ENCODE data around the gene PUSL1. TPM values are rescaled to one million over a fixed set of nuclear protein-coding genes. Genes with fewer than 3 reads are reported as not detected.

PUSL1 gene
- total RNA-seq, 1 experiment from 2014 or later: 132 TPM

DNA sequence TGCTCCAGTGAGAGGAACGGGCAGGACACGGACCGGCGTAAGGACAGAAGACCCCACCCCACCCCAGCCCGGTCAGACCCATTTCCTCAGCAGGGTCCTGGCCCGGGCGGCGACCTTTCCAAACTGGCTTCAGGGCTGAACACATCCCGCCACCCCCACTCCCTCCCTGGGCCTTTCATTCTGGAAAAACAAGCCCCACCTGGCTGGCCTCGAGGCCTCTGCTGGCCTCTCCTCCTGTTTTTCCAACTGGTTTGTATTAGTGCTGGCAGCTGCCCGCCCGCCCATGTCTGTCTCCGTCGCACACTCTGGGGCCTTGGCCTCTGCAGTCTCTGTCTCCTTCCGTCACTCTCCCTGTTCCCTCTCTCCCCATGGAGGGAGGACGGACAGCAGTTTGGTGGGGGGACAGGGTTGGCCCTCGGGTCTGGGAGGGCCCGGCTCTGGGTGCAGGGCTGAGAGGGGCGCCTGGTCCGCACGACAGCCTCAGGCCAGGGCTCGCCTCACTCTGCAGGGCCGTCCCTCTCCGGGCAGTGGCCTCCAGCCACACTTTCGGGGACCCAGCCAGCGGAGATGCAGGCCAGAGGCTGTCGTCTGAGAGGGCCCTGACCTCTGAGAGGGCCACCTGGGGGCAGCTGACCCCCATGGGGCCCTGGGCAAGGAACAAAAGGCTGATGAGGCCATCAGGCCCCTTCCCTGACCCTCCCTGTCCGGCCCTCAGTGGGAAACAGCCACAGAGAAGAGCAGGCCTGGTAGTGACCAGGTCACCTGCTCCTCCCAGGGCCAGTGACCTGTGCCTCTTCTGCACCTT is 51.5 kb downstream of the PUSL1 start:
- Histone ChIP-seq H3K4me2 (ENCODE audit: low read length) (peak overlapping the region; percentile 56), H3K79me2 (ENCODE audit: low read length) (no peaks in the 10 kb centered on the region), H3K9me3 (ENCODE audit: low read length) (no peaks in the 10 kb centered on the region), H3K27me3 (ENCODE audit: low read length) (no peaks in the 10 kb centered on the region), H3K4me1 (ENCODE audit: insufficient read depth, low read length) (peaks cover 30% of the 10 kb centered on the region), H3K9ac (ENCODE audit: low read length) (no peak overlapping the region), H4K20me1 (ENCODE audit: low read length) (no peaks in the 10 kb centered on the region), H3K27ac (ENCODE audit: low read length) (peak overlapping the region; percentile 30), H3K36me3 (ENCODE audit: low read depth, low read length) (no peaks in the 10 kb centered on the region), H2AFZ (ENCODE audit: low read length) (no peak overlapping the region), H3F3A (ENCODE audit: low read length, unreplicated experiment) (no peaks in the 10 kb centered on the region), H3K9me2 (replicated peaks; ENCODE audit: low read length) (no peaks in the 10 kb centered on the region), H3K4me3 (ENCODE audit: low read length) (no peak overlapping the region)
- TF ChIP-seq EZH2 (IDR thresholded peaks at IDR 0.05; ENCODE audit: low read length, unreplicated experiment) (no peak), EZH2phosphoT487 (IDR thresholded peaks at IDR 0.05; ENCODE audit: borderline replicate concordance, low read length) (no peak), CTCF (conservative IDR thresholded peaks at IDR 0.05; ENCODE audit: low read depth, low read length) (no peak)
- ChIA-PET CTCF (no interaction called here), POLR2A (ENCODE audit: unreplicated experiment) (no interaction called here)
- DNase-seq (no peak), ATAC-seq (peak; percentile 11)
- intact Hi-C loops (cut with micrococcal nuclease): loop anchor here (2.0 kb wide), 1 partner anchor 15 kb away; no protein-coding TSS in a partner anchor
- BruUV-seq (replicated peaks): no TSS peak

- H3K4me2 ChIP-seq (ENCODE audit: low read length): peak overlapping the region; percentile 56
- peak; percentile 80 for ATAC-seq
Observed at GRCh38 chr1:1360506-1361169, 52.2 kb downstream of the PUSL1 start.

More at GRCh38 chr1:1360506-1361169, 52.2 kb downstream of the PUSL1 start:
- ChIA-PET CTCF (no interaction called here), POLR2A (ENCODE audit: unreplicated experiment) (no interaction called here)
- Histone ChIP-seq H3K79me2 (ENCODE audit: low read length) (no peaks in the 10 kb centered on the region), H3K36me3 (ENCODE audit: low read depth, low read length) (no peaks in the 10 kb centered on the region), H3K9ac (ENCODE audit: low read length) (no peak overlapping the region), H3K4me1 (ENCODE audit: insufficient read depth, low read length) (peaks cover 29% of the 10 kb centered on the region), H3K9me2 (replicated peaks; ENCODE audit: low read length) (no peaks in the 10 kb centered on the region), H2AFZ (ENCODE audit: low read length) (no peak overlapping the region), H3F3A (ENCODE audit: low read length, unreplicated experiment) (no peaks in the 10 kb centered on the region), H3K27me3 (ENCODE audit: low read length) (no peaks in the 10 kb centered on the region), H3K4me3 (ENCODE audit: low read length) (no peak overlapping the region), H3K27ac (ENCODE audit: low read length) (peak overlapping the region; percentile 30), H4K20me1 (ENCODE audit: low read length) (no peaks in the 10 kb centered on the region), H3K9me3 (ENCODE audit: low read length) (no peaks in the 10 kb centered on the region)
- intact Hi-C loops (cut with micrococcal nuclease): loop anchor here (2.0 kb wide), 1 partner anchor 16 kb away; no protein-coding TSS in a partner anchor
- TSS peak; percentile 25 for BruUV-seq (replicated peaks)
- TF ChIP-seq EZH2phosphoT487 (IDR thresholded peaks at IDR 0.05; ENCODE audit: borderline replicate concordance, low read length): no peak
- no peak for TF ChIP-seq EZH2 (IDR thresholded peaks at IDR 0.05; ENCODE audit: low read length, unreplicated experiment)
- no peak for TF ChIP-seq CTCF (conservative IDR thresholded peaks at IDR 0.05; ENCODE audit: low read depth, low read length)
- peak; percentile 97 for DNase-seq

Small RNAs within 50 kb of the gene (microRNA-seq; reads per million reads assigned to microRNA genes)
- gene MIR6726 (ENCODE audit: unreplicated experiment): 3.3 reads per million, percentile 9 among the genes with 10 or more reads in this experiment
- gene MIR6727 (ENCODE audit: unreplicated experiment): not detected
- gene MIR6808 (ENCODE audit: unreplicated experiment): 1.3 reads per million

Other genes with a start within 250 kb of the PUSL1 start
- gene RNF223, start 234.3 kb upstream of the PUSL1 start, total RNA-seq (2014; rRNA removed): 147 and 171 TPM in 2 replicates
- 61.7 and 78.0 TPM in 2 replicates for gene C1orf159, start 192.5 kb upstream of the PUSL1 start, total RNA-seq (2014; rRNA removed)
- 0.36 and 0.46 TPM in 2 replicates for gene TTLL10, start 134.7 kb upstream of the PUSL1 start, total RNA-seq (2014; rRNA removed)
- 87.2 and 120 TPM in 2 replicates for gene TNFRSF18, start 102.0 kb upstream of the PUSL1 start, total RNA-seq (2014; rRNA removed)
- gene TNFRSF4, start 94.4 kb upstream of the PUSL1 start, total RNA-seq (2014; rRNA removed): 0.11 and 0.17 TPM in 2 replicates
- gene SDF4, start 76.6 kb upstream of the PUSL1 start, total RNA-seq (2014; rRNA removed): 254 and 317 TPM in 2 replicates
- gene B3GALT6, start 76.4 kb upstream of the PUSL1 start, total RNA-seq (2014; rRNA removed): 74.0 and 92.2 TPM in 2 replicates
- gene C1QTNF12, start 61.9 kb upstream of the PUSL1 start, total RNA-seq (2014; rRNA removed): 2.8 and 3.9 TPM in 2 replicates
- gene UBE2J2, start 34.7 kb upstream of the PUSL1 start, total RNA-seq (2014; rRNA removed): 182 and 200 TPM in 2 replicates
- gene SCNN1D, start 28.2 kb upstream of the PUSL1 start, total RNA-seq (2014; rRNA removed): 4.2 and 5.3 TPM in 2 replicates
- gene ACAP3, start 667 bp upstream of the PUSL1 start, total RNA-seq (2014; rRNA removed): 116 and 178 TPM in 2 replicates
- gene INTS11, start 16.1 kb downstream of the PUSL1 start, total RNA-seq (2014; rRNA removed): 254 and 324 TPM in 2 replicates
- 141 and 168 TPM in 2 replicates for gene CPTP, start 16.2 kb downstream of the PUSL1 start, total RNA-seq (2014; rRNA removed)
- 1.9 and 4.3 TPM in 2 replicates for gene TAS1R3, start 22.7 kb downstream of the PUSL1 start, total RNA-seq (2014; rRNA removed)
- gene DVL1, start 40.8 kb downstream of the PUSL1 start, total RNA-seq (2014; rRNA removed): 626 and 813 TPM in 2 replicates
- 25.3 and 29.0 TPM in 2 replicates for gene MXRA8, start 50.0 kb downstream of the PUSL1 start, total RNA-seq (2014; rRNA removed)
- gene AURKAIP1, start 66.6 kb downstream of the PUSL1 start, total RNA-seq (2014; rRNA removed): 823 and 1,067 TPM in 2 replicates
- 356 and 385 TPM in 2 replicates for gene CCNL2, start 90.7 kb downstream of the PUSL1 start, total RNA-seq (2014; rRNA removed)
- 439 and 506 TPM in 2 replicates for gene MRPL20, start 98.7 kb downstream of the PUSL1 start, total RNA-seq (2014; rRNA removed)
- 0.18 and 1.1 TPM in 2 replicates for gene ANKRD65, start 112.7 kb downstream of the PUSL1 start, total RNA-seq (2014; rRNA removed)
- gene VWA1, start 127.1 kb downstream of the PUSL1 start, total RNA-seq (2014; rRNA removed): 59.1 and 74.5 TPM in 2 replicates
- 0.29 and 1.4 TPM in 2 replicates for gene ATAD3C, start 141.1 kb downstream of the PUSL1 start, total RNA-seq (2014; rRNA removed)
- 140 and 190 TPM in 2 replicates for gene ATAD3B, start 163.2 kb downstream of the PUSL1 start, total RNA-seq (2014; rRNA removed)
- gene ATAD3A, start 203.6 kb downstream of the PUSL1 start, total RNA-seq (2014; rRNA removed): 186 and 243 TPM in 2 replicates
- gene TMEM240, start 232.0 kb downstream of the PUSL1 start, total RNA-seq (2014; rRNA removed): 0.87 and 2.0 TPM in 2 replicates

Measured in PC-3 (cell line).